ENCODE data around the gene COL1A1.

GRCh38 chr17:50201276-50201854 lies at the start of gene COL1A1:
- peak; percentile 50 for TF ChIP-seq EZH2 (IDR thresholded peaks at IDR 0.05; ENCODE audit: low read length)
- TF ChIP-seq CTCF (optimal IDR thresholded peaks at IDR 0.05 in 1 of 3, IDR thresholded peaks at IDR 0.05 in 1 of 3, conservative IDR thresholded peaks at IDR 0.05 in 1 of 3; ENCODE audit: extremely low read depth in 1 of 3, insufficient read depth in 2 of 3, low read length in 3 of 3), result no peak

All from keratinocyte (primary cell).